Measurements from ENCODE around the gene PPFIA1. TPM values are rescaled to one million over a fixed set of nuclear protein-coding genes. Genes with fewer than 3 reads are reported as not detected.

PPFIA1 gene
- total RNA-seq, 4 donors from 2014 or later: 18.8 to 79.7 (median 39.1) TPM

- no peaks in the 10 kb centered on the region for H3K9me3 ChIP-seq
- H3K27me3 ChIP-seq: no peaks in the 10 kb centered on the region
- H3K27ac ChIP-seq: no peak overlapping the region
- no peaks in the 10 kb centered on the region for H3K4me1 ChIP-seq
- intact Hi-C loops (cut with DNase I; ENCODE audit: low total_unique reads): no loop called here
- DNase-seq: no peak
- H3K36me3 ChIP-seq: no peaks in the 10 kb centered on the region
- TF ChIP-seq CTCF (IDR thresholded peaks at IDR 0.05) (no peak), POLR2A (IDR thresholded peaks at IDR 0.05) (no peak)
- H3K4me3 ChIP-seq: no peak overlapping the region
Observed at GRCh38 chr11:70420008-70420464, 149.5 kb downstream of the PPFIA1 start.

GRCh38 chr11:70420496-70420895 lies 150.0 kb downstream of the PPFIA1 start:
- no peaks in the 10 kb centered on the region for H3K9me3 ChIP-seq
- H3K4me3 ChIP-seq: no peak overlapping the region
- intact Hi-C loops (cut with DNase I; ENCODE audit: low total_unique reads): no loop called here
- no peaks in the 10 kb centered on the region for H3K27me3 ChIP-seq
- TF ChIP-seq POLR2A (IDR thresholded peaks at IDR 0.05): no peak
- TF ChIP-seq CTCF (IDR thresholded peaks at IDR 0.05): no peak
- no peak for DNase-seq
- H3K27ac ChIP-seq: no peak overlapping the region
- no peaks in the 10 kb centered on the region for H3K4me1 ChIP-seq
- H3K36me3 ChIP-seq: no peaks in the 10 kb centered on the region

GRCh38 chr11:70421123-70421522 lies 150.6 kb downstream of the PPFIA1 start:
- Histone ChIP-seq H3K36me3 (no peaks in the 10 kb centered on the region), H3K9me3 (no peaks in the 10 kb centered on the region), H3K4me1 (no peaks in the 10 kb centered on the region), H3K27me3 (no peaks in the 10 kb centered on the region), H3K4me3 (no peak overlapping the region), H3K27ac (no peak overlapping the region)
- TF ChIP-seq POLR2A (IDR thresholded peaks at IDR 0.05) (no peak), CTCF (IDR thresholded peaks at IDR 0.05) (no peak)
- no peak for DNase-seq
- intact Hi-C loops (cut with DNase I; ENCODE audit: low total_unique reads): no loop called here

- no peak for TF ChIP-seq CTCF (IDR thresholded peaks at IDR 0.05)
- no peak for TF ChIP-seq POLR2A (IDR thresholded peaks at IDR 0.05)
- Histone ChIP-seq H3K4me3 (no peak overlapping the region), H3K27me3 (no peaks in the 10 kb centered on the region), H3K36me3 (no peaks in the 10 kb centered on the region), H3K4me1 (no peaks in the 10 kb centered on the region), H3K27ac (no peak overlapping the region), H3K9me3 (no peaks in the 10 kb centered on the region)
- no peak for DNase-seq
- intact Hi-C loops (cut with DNase I; ENCODE audit: low total_unique reads): no loop called here
Observed at GRCh38 chr11:70422692-70423522, 152.4 kb downstream of the PPFIA1 start.

Measured in uterus (tissue), 4 donors.